Skin of body (tissue), 2 donors: ENCODE data around the gene GALNTL6. TPM values are rescaled to one million over a fixed set of nuclear protein-coding genes. Genes with fewer than 3 reads are reported as not detected.
"Not testable (repeated sequence)": the region's sequence is repeated elsewhere in the genome, so short reads cannot be mapped to it uniquely, and the experiment has no call there.

Experiments
- DNase-seq: peaks from one replicate; lab custom pipeline; 2025; lab: John Stamatoyannopoulos, UW
- total RNA-seq: library from RNA; depleted of rRNA; stranded (reverse); fragments of >200 nt; gene quantifications from one replicate; pipeline ENCODE4 v1.2.3, GENCODE V29; 2014

Gene GALNTL6
- total RNA-seq, 1 donor from 2014 or later: 0.99 TPM

DNA sequence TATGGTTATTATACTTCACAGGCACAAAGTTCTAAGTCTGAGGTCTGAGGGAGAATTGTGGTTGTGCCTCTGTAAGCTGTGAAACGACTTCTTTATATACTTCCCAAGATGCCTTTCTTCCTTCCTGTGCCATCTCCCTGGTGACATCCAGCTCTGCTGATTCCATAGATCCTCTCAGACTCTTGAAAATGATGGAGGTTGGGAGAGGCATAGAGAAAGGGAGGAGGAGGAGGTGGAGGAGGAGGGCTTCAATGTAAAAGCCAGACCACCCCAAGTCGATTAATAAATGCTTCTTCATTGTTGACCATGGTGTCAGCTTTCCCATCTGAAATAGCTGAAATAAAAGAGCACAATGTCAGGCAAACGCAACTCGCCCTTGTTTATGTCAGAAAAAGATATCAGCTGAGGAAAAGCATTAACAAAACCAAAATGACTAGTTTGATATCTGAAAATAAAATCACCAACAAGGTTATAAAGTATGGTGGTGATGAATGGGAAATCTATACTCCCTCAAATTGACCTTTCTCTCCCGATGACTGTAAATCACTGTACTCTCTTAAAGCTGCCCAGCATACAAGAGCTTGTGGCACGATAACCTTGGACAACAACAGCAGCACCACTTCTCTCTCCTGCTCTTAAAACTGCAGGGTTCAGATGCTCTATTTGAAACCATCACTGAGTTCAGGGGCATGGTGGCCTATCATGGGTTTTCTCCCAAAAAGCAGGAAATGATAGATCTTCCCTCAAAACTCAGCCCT is 1125.0 kb downstream of the GALNTL6 start:
- DNase-seq: no peak

DNA sequence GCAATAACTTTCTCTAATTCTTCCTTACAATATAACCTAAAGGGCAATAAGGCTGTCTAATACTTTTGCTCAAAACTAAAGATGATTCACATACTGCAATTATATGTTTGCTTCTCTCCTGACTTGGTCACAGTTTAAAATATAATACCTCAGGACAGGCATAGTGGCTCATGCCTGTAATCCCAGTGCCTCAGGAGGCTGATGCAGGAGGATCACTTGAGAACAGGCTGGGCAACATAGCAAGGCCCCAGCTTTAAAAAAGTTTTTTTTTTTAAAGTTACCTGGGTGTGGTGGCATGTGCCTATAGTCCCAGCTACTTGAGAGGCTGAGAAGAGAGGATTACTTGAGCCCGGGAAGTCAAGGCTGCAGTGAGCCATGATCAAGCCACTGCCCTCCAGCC is 1125.7 kb downstream of the GALNTL6 start:
- no peak for DNase-seq

DNA sequence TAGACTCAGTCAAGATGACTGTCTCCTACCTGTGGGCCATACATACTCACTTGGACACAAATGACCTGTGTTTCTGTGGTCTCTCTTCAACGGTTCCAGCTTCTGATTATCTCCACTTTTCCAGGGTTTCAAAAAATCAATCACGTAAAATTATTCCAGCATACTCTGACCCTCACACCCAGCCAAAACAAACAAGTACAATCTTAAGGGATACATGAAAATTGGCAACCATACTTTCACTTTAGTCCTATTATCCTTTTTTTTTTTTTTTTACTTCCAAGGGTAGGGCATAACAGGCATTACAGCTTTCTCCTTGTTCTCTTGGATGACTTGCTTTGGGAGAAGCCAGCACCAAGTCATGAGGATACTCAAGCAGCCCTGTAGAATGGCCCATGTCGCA is 1129.6 kb downstream of the GALNTL6 start:
- no peak for DNase-seq

DNA sequence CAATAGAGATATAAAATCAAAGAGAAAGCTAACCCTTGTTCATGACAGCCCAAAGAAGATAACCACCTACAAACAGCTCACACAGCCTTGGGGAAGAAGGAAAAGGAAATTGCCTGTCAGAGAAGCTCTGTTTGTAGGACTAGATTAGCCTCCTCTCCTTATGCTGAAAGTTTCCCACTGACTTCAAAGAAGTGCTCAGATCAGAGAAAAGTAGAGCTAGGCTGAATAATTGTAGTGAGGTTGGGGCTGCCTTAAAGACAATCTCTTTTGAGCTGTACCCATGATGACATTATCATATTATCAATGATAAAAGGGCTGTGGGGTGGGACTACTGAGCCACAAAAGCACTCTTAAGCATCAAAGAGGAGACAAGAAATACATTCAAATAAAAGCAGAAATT is 1132.4 kb downstream of the GALNTL6 start:
- no peak for DNase-seq

DNA sequence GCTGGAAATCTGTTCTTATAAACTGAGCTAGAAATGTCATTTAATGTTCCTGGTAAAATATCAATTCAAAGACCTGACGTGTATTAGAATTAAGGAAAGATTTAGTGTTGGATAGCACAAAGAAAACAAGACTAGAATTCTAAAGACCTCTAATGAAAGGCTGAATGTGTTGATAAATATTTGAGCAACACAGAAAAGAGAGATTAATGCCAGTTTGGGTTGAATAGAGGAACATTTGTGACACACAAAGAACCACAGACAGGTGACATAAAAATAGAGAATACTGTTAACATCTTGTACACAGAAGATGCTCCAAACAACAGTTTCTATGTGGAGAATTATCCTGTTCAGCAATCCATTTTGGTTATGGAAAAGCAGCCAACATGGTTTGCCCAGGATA is 1133.3 kb downstream of the GALNTL6 start:
- no peak for DNase-seq

DNA sequence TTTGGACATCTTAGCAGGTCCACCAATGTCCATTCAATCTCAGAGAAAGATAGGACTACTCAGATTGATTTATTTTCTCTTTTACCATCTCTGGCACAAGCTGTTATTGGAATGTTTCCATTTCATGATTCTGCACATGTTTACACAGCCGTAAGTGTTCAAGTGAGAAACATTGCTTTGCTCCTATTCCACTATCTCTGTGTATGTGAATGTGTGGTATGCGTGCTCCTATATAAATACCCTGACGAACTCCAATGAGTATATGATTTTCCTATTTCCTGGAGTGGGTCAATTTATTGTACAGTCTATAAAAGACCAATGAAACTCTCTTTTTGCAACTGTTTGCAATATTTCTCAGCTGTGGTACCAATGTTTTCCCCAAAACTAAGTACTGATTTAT is 1134.4 kb downstream of the GALNTL6 start:
- DNase-seq: no peak

DNA sequence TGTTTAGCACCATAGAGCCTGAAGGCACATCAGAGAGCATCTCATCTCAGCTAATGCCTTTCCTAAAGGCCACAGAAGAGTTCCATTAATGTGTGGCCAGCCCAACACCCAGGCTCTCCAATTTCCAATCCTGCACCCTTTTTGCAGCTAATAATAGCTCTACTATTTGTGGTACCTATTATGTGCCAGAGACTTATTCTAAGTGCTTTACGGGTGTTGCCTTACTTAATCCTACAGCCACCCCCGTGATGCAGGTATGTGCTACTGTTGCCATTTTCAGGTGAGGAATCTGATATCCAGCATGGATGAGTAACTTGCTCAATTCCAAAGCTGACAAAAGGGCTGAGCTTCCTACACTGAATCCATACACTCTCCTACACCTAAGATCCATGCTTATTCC is 1137.8 kb downstream of the GALNTL6 start:
- no peak for DNase-seq

DNA sequence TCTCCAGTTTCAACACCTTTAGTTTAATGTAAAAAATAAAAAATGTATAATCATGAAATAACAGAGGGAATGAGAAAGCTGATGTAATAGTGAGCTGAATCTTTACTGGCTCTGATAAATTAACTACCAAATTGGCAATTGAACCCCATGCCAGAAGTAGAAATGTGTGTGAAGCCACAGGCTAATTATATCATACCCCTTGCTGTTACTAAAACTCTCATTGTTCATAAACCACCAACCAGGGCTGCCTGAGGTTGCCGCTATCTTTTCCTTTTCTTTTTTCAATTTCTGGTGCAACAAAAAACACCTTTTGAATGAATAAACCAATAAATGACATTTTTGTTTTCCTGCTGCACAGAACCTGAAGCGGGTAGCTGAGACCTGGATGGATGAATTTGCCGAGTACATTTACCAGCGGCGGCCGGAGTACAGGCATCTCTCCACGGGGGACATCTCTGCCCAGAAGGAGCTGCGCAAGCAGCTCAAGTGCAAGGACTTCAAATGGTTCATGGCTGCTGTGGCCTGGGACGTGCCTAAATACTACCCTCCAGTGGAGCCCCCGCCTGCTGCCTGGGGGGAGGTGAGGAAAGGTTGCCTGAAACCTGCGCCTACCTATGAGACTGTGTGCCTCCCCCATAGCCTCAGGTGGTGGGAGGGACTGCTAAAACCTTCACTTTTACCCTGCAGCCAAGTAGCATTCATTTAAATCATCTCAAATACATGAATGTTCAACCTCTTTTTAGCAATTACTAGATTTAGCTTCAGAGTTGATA is 1138.7 kb downstream of the GALNTL6 start:
- DNase-seq: no peak

DNA sequence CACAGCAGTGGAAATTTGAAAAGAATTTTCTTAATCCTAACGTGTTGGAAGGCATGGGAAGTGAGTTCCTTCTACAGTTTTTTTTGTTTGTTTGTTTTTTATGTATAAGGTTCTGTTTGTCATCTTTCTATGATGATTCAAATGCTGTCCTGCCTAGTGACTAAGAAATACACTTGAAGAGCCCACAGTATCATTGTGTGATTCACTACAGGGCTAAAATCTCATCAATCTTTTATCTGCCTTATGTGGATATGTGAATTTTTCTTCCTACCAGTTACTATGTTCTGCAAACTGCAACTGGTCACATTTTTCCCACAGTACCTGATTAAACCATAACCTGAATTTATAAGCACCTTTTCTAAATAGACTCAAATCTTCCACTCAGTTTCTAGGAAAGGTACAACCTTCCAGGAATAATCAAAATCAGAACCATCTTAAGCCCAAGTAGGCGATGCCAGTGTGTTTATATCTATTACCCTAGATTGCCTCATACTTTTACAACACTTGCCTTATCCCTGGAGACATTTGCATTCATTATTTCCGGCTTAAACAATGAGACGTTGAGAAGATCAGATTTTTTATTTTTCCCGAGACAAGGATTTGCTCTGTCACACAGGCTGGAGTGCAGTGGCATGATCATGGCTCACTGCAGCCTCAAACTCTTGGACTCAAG is 1140.8 kb downstream of the GALNTL6 start:
- no peak for DNase-seq

DNA sequence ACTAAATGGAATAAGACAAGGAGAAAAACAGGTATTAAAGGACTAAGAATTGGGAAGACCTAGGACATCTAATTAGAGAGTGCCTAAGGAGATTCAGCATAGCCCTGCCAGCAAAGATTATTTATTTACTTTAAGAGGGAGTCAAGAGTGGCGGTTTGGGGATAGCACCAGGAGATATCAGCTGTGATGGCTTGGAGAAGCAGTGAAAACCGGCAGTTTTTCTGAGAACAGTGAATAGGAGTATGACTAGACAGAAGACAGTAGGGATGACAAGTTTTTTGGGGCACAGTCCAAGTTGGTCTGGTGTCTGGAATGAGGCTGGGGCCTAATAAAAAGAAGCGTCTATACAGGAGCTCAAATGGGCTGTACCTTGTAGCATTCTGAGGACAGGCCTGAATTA is 1143.1 kb downstream of the GALNTL6 start:
- DNase-seq: not testable (repeated sequence)

DNA sequence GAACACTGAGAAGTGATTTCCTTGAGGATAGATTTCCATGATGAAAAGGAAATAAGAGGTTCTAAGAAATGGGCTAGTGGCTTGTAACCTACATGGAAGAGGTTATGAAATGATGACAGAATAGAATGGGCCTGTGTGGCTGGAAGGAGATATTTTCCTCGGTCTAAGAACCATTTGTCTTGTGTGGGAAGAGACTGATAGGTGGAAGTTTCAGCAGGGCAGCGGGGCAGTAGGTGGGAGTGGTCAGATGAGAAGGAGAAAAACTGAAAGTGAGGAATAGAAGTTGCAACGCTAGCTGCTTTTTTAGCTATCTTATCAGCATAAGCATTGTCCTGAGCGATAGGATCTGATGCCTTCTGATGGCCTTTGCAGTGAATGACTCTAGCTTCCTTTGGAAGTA is 1144.0 kb downstream of the GALNTL6 start:
- no peak for DNase-seq

DNA sequence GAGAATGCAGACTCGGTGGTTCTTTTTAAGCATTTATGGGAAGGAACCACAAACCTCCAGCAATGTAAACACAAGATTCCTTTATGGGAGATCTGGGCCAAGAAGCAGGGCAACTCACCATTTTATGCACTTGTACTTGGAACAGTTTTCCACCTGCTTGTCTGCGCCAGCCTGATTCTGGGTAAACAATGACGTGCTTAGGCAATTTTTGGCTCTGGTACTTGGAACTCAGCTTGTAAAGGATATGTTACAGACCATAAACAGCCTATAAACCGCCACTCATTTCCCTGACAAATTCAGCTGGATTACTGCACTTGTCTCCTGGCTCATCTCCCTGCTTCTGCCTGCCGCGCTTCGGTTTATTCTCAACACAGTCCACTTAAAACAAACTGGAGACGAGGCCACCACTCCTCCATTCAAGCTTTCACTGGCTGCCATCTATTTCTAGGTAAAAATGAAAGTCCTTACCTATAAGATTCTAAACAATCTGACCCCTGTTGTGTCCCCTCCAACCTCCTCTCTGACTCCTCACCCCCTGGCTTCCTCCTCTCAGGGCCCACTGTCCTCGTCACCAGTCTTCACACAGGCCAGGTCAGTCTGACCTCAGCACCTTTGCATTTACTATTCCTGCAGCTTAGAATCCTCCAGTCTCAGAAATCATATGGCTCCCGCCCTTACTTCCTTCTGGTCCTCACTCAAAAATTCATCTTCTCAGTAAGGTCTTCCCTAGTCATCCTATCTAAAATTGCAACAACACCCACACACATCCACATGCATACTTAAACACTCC is 1149.6 kb downstream of the GALNTL6 start:
- DNase-seq: peak; percentile 1

DNA sequence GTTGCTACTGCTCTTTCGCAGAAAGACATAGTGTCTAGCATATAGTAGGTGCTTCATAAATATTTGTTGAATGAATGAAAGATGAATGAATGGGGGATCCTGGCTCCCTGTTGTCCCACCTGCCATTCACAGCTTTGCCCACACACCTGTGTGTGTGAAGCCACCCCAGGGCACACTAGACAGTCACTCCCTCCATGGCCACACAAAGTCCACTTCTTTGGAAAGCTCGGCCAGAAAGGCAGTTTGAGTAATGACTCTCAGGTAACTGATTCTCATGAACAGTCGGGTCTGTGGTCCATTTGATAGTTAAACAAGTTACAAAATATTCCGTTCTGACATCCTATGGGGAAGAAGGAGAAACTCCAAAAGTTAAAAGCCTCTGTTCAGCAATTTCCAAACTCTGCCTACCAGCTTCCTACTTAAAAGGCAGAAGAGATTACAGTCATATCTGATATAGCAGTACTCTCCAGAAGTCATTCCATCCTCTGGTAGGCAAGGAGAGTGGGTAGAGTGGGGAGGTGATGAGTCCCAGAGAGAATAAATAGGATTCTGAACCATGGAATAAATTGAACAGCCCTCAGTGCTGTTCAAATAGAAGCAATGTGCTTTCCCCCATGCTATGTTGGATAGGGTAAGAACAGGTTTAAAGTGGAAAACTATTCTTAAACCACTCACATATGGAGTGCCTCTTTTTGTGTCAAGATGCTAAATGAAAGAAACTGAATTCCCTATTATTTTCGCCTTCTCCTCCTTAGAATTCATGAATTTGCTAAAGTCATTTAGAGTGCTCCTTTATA is 1150.5 kb downstream of the GALNTL6 start:
- DNase-seq: no peak

DNA sequence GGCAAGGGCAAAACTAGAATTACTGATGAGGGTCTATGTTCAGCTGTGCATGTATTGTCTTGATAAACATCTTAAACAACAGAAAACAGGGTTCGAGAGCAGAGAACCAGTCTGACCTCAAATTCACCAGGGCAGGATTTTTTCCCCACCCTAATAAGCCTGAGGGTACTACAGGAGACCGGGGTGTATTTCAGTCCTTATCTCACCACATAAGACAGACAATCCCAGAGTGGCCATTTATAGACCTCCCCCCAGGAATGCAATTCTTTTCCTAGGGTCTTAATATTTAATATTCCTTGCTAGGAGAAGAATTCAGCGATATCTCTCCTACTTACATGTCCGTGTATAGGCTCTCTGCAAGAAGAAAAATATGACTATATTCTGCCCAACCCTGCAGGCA is 1157.0 kb downstream of the GALNTL6 start:
- DNase-seq: not testable (repeated sequence)

DNA sequence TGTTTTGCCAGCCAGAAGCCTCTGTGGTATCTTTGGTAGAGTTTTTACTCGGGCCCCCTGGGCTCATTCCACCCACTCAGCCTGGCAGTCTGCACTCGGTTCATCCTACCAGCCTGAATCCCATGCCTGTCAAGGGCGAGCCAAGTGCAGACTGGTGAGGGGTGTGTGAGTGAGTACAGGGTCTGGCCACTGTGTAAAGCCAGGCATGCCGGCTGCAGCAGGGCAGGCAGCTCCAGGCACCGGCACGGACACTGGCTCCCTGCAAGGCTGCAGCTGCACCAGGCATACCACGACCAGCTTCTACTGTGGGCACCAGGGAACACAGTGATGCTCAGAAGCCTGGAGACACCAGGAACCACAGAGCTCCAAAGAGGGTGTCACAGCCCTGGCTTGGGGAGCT is 1161.4 kb downstream of the GALNTL6 start:
- DNase-seq: no peak

DNA sequence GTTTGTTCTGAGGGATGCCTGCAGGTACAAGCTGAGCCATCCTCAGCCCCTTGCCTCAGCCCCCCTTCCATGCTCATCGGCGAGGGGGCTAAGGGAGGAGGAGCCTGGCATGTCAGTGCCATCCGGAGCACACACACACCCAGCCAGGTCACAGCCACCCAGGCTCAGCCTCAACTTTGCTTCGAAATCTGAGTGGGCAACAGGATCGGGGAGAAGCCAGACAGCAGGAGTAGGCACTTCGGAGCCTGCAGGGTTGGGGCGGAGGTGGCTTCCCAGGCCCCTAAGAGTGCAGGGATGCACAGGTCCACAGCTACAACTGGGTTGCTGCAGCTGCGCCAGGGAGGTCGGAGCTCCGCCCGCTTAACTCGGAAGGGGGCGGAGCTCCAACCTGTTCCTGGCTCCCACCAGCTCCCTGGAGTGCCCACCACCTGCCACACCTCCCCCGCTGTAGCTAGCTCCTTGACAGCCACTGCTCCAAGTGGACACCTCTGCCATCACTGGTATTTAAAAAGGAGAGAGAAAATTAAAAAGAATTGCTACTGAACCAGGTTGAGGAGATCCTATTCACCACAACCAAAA is 1162.5 kb downstream of the GALNTL6 start:
- no peak for DNase-seq

DNA sequence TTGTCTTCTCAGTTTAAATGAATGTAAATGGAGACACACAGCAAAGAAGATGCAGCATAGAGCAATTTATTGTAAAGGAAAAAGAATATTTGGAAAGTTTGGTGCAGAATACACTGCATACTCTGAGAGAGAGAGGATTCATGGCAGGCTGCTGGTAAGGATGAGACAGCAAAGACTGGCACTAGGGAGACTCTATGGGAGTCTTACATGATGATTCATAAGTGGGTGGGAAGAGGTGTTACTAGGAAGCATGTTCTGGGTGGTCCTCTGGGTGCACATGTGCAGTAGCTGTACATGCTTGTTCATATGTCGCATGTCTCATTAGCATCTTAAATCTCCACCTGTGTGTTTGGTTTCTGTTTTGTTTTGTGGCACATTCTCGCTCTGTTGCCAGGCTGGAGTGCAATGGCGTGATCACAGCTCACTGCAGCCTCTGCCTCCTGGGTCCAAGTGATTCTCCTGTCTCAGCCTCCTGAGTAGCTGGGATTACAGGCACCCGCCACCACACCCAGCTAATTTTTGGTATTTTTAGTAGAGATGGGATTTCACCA is 1164.4 kb downstream of the GALNTL6 start:
- DNase-seq: not testable (repeated sequence)

DNA sequence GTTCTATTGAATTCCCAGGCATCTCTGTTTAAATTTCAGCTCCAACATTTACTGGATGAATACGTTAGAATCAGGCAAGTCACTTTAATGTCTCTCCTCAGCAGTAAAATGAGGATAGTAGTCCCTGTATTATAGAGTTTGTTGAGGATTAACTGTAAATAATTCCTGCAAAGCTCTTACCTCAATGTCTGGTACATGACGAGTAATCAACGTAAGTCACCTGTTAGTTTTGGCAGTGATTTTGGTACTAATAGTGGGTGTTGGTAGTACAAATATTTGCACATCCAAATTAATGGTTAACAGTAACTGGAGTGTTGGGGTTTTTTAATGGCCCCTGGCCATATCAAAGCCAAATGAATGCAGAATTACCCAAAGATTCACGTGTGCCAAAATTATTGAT is 1165.6 kb downstream of the GALNTL6 start:
- no peak for DNase-seq

DNA sequence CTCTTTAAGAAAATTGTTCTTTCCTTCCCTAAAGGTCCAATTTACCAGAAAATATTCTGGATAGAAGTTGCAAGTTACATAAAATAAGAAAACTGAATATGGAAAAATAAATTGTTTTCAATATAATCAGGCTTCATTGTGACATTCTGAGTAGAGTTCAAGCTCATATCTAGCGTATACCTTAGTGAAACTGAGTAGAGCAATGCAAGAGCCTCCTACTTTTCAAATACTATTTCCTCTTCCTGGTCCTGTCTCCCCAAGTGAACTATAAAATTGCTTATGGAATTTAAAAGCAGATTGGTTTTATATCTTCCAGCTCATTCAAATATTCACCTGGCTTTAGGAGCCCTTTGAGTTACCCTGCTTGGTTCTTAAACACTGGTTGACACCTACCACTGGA is 1166.1 kb downstream of the GALNTL6 start:
- DNase-seq: no peak

DNA sequence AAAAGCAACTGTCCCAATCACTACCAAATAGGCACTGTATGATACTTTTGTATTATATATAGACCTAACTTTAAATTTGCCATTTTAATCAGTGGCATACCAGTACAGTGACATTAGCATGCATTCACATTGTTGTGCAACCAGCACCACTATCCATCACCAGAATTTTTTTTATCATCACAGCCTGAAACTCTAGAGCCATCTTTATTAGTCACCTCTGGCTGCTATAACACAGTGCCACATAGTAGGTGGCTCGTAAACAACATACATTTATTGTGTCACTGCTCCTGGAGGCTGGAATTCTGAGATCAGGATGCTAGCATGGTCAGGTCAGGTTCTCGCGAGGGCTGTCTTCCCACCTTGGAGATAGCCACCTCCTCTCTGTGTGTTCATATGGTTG is 1167.0 kb downstream of the GALNTL6 start:
- no peak for DNase-seq
